Measurements from ENCODE around the gene PTAR1.

The PTAR1 gene

DNA sequence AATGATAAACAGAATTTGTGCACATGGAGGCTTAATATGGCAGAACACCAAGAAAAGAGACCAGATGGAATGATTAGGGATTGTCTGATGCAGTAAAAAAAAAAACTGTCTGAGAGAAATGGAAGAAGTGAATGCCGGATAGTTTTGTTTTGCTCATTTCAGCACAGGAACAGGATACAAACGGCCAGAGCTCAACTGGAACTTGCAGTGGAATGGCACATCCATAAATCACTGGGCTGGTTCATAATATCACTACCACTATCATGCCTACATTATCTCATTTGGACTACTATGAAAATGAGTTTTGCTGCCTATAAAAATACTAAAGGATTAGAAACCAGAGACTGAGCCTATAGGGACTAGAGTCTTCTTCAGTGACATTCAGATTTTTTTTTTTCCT, 9.7 kb downstream of the PTAR1 start:
- no peak for DNase-seq (ENCODE audit: low spot score)

DNA sequence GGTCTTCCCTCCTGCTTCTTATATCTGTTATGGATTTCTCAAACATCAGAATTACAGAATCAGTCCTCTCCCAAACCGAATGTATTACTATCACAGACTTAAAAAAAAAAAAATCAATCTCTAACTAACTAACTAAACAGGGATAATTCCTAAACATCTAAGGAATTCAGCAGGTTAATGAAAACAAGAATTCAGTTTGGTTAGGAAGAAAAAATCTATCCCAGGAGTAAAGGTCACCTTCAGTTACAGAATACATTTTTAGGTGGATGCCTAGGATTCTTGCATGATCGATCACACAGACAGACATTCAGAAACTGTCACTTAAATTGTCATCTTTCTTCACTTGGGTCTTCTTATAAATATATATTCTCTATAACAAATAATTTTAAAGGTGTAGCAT, 11.5 kb downstream of the PTAR1 start:
- DNase-seq (ENCODE audit: low spot score), result no peak

DNA sequence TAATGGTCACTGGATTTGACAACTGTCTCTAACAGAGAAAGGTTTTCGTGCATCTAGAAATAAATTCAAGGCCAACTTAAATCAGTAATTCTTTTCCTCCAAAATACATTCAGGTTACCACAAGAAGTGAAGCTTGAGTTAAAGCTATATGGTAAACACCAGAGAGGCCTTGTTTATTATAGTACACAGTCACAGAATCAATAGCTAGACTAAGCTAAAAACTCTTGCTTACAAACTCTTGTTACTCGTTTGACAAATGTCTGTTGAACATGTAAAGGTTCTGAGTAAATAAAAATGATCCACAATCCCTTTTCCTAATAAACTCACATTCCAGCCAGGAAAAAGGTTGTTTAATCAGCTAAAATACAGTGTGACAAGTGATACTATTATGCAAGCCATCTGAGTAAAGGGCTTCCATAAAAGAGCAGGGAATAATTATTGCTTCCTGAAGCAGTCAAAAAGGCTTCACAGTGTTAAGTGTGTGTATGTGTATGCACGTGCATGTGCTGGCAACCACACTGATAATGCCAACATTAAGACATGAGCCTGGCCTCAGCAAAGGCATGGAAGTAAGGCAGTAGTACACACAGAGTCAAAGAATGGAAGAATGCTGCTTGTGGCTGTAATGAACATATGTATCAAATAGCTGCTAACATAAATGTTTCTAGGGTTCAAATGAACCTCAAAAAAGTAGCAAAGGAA, 12.8 kb downstream of the PTAR1 start:
- DNase-seq (ENCODE audit: low spot score), result no peak

DNA sequence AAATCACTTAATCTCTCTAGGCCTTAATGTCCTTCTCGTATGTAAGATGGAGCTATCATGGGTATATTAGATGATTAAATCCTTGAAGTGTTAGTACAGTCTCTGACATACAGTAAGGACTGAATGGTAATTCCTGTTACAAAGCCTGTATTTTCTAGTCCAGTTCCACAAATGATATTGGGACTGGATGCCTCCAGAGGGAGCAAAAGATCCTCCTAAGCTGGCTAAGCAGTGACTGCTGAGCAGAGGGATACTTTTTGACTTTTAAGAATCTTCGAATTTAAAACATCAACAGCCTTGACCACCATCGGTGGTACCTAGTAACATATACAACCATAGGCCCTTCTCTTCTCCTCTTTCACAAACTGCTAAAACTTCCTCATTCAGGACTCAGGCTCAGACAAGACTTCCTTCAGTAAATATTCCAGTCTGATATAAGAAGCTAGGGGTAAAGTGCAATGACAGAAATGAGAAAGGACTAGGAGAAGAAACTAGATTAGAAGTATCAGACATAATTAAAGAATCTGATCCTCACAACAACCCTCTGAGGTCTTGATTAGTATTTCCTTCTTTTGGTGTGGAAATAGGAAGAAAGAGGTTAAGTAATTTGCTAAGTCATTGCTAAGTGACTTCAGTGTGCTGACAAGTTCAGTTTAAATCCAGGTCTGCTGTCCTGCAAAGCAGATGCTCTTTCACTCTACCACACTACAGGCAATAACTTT, 13.9 kb downstream of the PTAR1 start:
- DNase-seq (ENCODE audit: low spot score), result no peak

GRCh38 chr9:69744688-69745380, 15.0 kb downstream of the PTAR1 start:
- DNase-seq (ENCODE audit: low spot score), result no peak

DNA sequence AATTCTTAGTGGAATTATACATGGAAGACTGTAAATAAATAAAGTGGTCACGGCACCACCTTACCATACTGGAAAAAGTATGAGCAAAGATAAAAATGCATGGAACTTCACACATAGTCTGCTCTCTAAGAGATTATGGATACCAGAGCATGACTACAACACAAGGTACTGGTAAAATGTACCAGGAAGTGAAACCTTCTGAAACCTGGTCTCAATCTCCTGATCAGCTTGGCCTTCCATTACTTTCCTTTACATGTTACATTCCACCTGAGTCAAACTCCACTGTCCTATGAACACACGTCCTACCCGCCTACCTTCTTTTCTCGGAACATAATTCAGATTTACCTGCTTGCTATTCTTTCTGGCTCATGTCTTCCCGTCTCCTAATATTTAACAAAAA, 15.9 kb downstream of the PTAR1 start:
- DNase-seq (ENCODE audit: low spot score), result no peak

DNA sequence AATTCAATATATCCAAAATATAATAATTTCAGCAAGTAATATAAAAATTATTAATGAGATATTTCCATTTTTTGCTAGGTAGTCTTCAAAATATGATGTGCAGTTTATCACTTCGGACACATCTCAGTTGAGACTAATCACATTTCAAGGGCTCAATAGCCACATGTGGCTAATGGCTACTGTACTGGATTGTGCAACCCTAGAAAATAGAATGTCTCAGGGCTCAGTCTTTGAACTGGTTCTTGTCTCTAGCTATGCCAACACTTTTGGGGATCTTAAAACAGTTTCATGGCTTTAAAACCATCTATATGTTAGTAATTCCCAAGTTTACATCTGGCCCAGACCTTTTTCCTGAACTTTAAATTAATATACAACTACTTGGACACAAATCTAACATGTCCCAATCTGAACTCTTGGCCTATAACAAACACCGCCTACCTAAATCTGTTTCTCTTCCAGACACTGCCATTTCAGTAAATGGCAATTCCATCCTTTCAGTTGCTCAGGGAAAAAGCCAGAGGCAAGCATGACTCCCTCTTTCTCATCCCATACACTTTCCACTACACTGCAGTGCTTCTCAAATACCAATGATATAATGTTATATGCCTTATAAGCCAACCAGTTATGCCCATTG, 18.8 kb downstream of the PTAR1 start:
- DNase-seq (ENCODE audit: low spot score), result no peak

DNA sequence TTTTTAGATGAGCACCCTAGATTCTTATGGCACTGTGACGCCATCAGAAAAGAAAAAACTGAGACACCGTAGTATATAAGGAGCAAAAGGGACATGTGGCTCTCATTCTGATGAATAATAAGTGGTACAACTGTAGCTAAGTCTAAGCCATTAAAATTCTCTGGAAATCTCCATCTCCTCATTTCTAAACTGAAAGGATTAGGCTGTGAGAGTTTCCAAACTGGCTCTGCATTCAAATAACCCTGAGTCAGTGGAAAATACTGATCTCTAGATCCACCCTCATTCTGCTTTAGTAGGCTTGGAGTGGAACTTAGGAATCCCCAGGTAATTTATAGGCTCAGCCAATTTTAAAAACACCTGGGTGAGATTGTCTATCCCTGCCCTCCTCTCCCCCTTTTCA, 28.5 kb downstream of the PTAR1 start:
- DNase-seq (ENCODE audit: low spot score), result no peak

GRCh38 chr9:69719983-69720382, 39.8 kb downstream of the PTAR1 start:
- DNase-seq (ENCODE audit: low spot score), result no peak

- no peak for DNase-seq (ENCODE audit: low spot score)
Observed at GRCh38 chr9:69719367-69719766, 40.4 kb downstream of the PTAR1 start.

- DNase-seq (ENCODE audit: low spot score), result no peak
Observed at GRCh38 chr9:69718218-69718617, 41.6 kb downstream of the PTAR1 start.

- no peak for DNase-seq (ENCODE audit: low spot score)
Observed at GRCh38 chr9:69715825-69716224, 44.0 kb downstream of the PTAR1 start.

GRCh38 chr9:69715096-69715495, 44.7 kb downstream of the PTAR1 start:
- no peak for DNase-seq (ENCODE audit: low spot score)

DNA sequence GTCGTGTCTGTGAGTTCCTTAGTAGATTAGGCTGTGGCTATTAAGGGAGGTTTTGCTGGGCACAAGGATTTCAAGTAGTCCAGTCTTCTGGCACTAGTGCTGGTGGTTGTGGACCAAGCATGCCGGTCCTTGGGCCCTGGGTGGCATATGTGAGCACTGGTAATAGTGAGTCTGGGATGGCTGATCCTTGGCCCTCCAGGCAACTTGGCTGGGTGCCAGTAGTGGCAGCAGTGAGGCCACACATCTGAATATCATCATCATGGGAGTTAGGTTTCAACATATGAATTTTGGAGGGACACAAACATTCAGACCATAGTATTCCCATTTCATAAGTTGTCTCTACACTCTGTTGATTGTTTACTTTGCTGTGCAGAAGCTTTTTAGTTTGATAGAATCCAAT, 62.3 kb downstream of the PTAR1 start:
- no peak for DNase-seq (ENCODE audit: low spot score)

DNA sequence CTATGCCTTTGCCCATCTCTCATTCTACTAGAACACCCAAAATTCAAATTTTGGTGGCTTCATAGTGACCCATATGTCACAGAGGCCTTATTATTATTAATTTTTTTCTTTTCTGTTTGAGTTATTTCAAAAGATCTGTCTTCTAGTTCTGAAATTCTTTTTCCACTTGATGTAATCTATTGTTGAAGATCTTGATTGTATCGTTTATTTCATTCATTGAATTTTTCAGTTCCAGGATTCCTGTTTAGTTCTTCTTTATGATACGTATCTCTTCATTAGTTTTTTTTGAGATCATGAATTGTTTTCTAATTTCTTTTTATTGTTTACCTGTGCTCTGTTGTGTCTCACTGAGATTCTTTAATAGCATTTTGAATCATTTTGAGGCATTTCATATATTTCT, 63.0 kb downstream of the PTAR1 start:
- no peak for DNase-seq (ENCODE audit: low spot score)

GRCh38 chr9:69689991-69690538, 69.7 kb downstream of the PTAR1 start:
- no peak for DNase-seq (ENCODE audit: low spot score)

DNA sequence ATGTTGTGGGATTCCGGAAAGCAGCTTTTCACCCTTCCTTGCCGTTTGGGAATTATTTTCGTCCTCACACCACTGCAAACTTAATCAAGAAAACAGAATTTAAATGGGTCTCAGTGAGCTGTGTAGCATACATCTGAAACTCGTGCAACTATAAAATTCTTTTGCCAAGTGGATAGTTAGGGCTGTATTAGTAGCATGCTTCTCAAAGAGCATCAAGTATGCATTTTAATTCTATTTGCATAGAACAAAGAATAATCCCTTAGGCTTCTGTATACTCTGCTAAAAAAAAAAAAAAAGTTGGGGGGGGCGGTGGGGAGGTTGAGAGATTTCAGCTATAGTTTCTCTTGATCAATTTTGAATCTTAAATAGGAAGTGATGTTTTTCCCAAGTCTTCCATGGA, 75.9 kb downstream of the PTAR1 start:
- DNase-seq (ENCODE audit: low spot score), result no peak

- no peak for DNase-seq (ENCODE audit: low spot score)
Observed at GRCh38 chr9:69678843-69679538, 80.8 kb downstream of the PTAR1 start.

DNA sequence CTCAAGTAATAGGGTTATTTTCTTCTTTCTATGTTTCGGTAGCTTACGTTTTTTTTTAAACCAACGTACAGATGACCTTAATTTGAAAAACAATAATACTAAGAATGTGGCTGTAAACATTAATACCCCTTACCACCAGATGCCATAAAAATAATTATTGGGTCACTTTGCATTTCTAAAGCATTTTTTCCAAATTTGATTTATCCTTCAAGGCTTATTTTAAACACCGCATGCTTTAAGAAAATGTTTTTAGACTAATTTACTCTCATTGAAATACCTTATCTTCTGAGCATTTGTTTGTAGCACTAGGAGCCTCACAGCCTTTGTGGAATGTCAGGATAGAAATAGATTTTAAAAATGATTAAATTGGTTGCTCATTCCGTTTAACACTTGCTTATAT, 81.9 kb downstream of the PTAR1 start:
- DNase-seq (ENCODE audit: low spot score), result no peak

GRCh38 chr9:69675563-69675962, 84.2 kb downstream of the PTAR1 start:
- no peak for DNase-seq (ENCODE audit: low spot score)

- DNase-seq (ENCODE audit: low spot score), result no peak
Observed at GRCh38 chr9:69674716-69675438, 84.9 kb downstream of the PTAR1 start.
